ENCODE data around the gene METTL2A.
"Not testable (repeated sequence)": the region's sequence is repeated elsewhere in the genome, so short reads cannot be mapped to it uniquely, and the experiment has no call there.

METTL2A gene

DNA sequence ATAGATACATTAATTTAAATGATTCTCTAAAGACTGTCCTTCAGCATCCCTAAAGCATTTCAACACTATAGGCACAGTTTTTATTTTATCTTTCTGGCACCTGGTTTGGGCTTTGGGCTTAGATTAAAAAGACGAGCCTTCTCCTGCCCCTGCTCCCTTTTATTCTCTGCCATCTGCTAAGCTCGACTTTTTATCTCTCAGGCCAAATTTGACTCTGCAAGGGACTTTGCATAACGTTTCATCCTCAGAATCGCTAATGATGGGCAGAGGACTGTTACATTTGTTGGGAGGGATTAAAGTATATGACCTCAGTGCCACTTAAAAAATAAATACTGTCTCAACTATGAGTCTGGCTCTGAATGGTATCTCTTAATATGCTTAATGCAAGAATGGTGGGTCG is 29.3 kb downstream of the METTL2A start:
- H3K4me1 ChIP-seq (ENCODE audit: insufficient read depth, low read length); H3K27me3 ChIP-seq (ENCODE audit: insufficient read depth, low read length); H3K4me3 ChIP-seq (ENCODE audit: low read length); H2AFZ ChIP-seq (ENCODE audit: low read depth, low read length); H3K9me3 ChIP-seq (ENCODE audit: low read length): not testable (repeated sequence)
- peaks cover 11% of the 10 kb centered on the region for H3K36me3 ChIP-seq (ENCODE audit: insufficient read depth, low read length)

DNA sequence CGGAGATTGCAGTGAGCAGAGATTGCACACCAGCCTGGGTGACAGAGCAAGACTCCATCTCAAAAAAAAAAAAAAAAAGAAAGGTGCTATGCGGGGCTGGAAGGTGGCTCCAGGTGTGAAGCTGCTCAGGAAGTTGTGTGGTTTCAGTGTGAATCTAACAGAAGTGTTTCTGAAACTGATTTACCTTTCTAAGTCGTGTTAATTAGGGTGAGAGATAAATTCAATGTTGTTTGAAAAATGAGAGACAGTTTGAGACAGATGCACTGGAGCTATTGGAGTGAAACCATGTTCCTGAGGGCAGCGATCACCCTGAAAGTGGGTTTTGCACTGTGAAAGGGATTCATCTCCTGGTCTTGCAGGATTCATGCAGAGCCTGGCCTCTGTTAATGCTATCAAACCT is 30.0 kb downstream of the METTL2A start:
- H3K27me3 ChIP-seq (ENCODE audit: insufficient read depth, low read length); H3K4me3 ChIP-seq (ENCODE audit: low read length); H3K36me3 ChIP-seq (ENCODE audit: insufficient read depth, low read length); H3K4me1 ChIP-seq (ENCODE audit: insufficient read depth, low read length); H2AFZ ChIP-seq (ENCODE audit: low read depth, low read length); H3K9me3 ChIP-seq (ENCODE audit: low read length): not testable (repeated sequence)

DNA sequence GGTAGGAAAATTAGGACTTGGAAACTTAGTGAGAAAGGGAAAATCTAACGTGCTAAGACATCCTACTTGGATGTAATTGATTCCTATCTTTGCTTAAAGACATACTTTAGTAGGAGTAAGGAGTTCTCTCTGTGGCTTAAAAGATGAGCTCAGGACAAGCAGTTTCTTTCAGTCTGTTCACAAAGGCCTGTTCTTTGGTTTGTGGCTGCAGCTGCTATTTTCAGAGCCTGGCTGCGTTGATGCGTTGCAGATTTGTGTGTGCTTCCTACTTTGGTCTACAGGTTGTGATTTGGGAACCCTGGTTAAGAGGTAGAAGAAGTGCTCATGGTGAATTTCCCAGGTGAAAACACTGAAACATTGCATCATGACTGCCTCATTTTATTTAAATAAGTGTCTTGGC is 30.4 kb downstream of the METTL2A start:
- not testable (repeated sequence) for H3K9me3 ChIP-seq (ENCODE audit: low read length); H2AFZ ChIP-seq (ENCODE audit: low read depth, low read length); H3K27me3 ChIP-seq (ENCODE audit: insufficient read depth, low read length); H3K36me3 ChIP-seq (ENCODE audit: insufficient read depth, low read length); H3K4me3 ChIP-seq (ENCODE audit: low read length); H3K4me1 ChIP-seq (ENCODE audit: insufficient read depth, low read length)

DNA sequence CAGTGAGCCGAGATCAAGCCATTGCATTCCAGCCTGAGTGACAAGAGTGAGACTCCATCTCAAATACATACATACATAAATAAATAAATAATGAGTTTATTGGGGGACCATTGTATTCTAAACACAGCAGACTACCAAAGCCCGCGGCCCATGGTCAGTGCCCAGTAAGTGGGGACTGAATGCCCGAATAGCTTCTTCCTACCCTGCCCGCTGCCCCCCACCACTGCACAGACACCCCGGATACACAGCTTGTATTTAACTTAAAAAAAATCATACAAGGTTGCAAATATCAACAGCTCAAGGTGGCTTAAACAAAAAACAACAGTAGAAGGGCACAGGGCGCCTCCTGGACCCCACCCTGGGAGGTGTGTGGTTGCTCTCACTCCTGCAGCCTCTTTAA is 32.3 kb downstream of the METTL2A start:
- H3K27me3 ChIP-seq (ENCODE audit: insufficient read depth, low read length): no peaks in the 10 kb centered on the region
- no peaks in the 10 kb centered on the region for H3K36me3 ChIP-seq (ENCODE audit: insufficient read depth, low read length)
- no peak overlapping the region for H2AFZ ChIP-seq (ENCODE audit: low read depth, low read length)
- H3K4me1 ChIP-seq (ENCODE audit: insufficient read depth, low read length): no peaks in the 10 kb centered on the region
- no peaks in the 10 kb centered on the region for H3K9me3 ChIP-seq (ENCODE audit: low read length)
- no peak overlapping the region for H3K4me3 ChIP-seq (ENCODE audit: low read length)

DNA sequence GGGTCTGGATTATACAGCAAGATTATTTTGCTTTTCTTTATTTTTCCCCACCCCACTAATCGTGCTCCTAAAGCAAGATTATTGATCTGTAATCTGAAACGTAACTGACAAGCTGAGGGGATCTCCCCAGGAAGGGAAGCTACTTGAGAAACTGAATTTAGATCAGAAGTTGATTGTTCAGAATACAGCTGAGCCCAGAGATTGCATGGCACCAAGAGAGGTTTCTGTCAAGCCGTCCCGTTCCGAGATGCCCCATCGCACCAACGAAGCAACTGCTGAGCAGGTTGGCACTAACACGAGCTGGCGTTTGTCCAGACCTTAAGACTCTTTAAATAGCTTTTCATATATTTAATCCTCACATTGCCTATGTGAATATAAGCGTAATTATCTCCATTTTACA is 34.8 kb downstream of the METTL2A start:
- not testable (repeated sequence) for H3K36me3 ChIP-seq (ENCODE audit: insufficient read depth, low read length); H3K4me1 ChIP-seq (ENCODE audit: insufficient read depth, low read length); H3K27me3 ChIP-seq (ENCODE audit: insufficient read depth, low read length); H3K4me3 ChIP-seq (ENCODE audit: low read length); H2AFZ ChIP-seq (ENCODE audit: low read depth, low read length); H3K9me3 ChIP-seq (ENCODE audit: low read length)

DNA sequence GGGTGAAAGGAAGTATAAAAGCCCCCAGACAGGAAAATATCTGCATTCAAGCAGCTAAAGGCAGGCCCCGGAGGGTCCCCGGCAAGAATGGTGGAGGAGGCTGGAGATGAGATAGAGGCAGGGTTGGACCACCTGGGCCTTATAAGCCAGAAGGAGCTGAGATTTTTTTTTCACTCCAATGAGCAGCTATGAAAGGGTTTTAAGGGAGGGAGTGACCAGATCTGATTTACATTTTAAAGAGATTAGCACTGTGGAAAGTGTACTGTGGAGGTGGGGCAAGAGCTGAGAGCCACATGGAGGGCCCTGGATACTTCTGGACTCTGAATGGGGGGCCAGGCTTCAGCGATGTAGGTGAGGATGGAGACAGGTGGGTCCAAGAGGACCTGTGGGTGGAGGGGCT is 40.7 kb downstream of the METTL2A start:
- not testable (repeated sequence) for H3K27me3 ChIP-seq (ENCODE audit: insufficient read depth, low read length); H3K4me1 ChIP-seq (ENCODE audit: insufficient read depth, low read length); H3K9me3 ChIP-seq (ENCODE audit: low read length); H3K36me3 ChIP-seq (ENCODE audit: insufficient read depth, low read length); H3K4me3 ChIP-seq (ENCODE audit: low read length); H2AFZ ChIP-seq (ENCODE audit: low read depth, low read length)

DNA sequence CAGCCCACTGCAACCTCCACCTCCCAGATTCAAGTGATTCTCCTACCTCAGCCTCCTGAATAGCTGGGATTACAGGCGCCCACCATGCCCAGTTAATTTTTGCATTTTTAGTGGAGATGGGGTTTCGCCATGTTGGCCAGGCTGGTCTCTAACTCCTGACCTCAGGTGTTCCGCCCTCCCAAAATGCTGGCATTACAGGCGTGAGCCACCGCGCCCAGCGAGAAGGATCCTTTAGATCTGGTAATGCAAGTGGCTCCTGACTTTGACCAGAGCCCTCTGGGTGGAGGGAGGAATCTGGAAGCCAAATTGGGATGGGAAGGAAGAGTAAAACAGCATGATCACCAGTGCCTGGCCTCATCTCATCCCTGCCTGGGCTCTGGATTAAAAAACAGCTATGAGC is 41.6 kb downstream of the METTL2A start:
- not testable (repeated sequence) for H3K36me3 ChIP-seq (ENCODE audit: insufficient read depth, low read length); H3K4me3 ChIP-seq (ENCODE audit: low read length); H3K4me1 ChIP-seq (ENCODE audit: insufficient read depth, low read length); H3K9me3 ChIP-seq (ENCODE audit: low read length); H3K27me3 ChIP-seq (ENCODE audit: insufficient read depth, low read length); H2AFZ ChIP-seq (ENCODE audit: low read depth, low read length)

DNA sequence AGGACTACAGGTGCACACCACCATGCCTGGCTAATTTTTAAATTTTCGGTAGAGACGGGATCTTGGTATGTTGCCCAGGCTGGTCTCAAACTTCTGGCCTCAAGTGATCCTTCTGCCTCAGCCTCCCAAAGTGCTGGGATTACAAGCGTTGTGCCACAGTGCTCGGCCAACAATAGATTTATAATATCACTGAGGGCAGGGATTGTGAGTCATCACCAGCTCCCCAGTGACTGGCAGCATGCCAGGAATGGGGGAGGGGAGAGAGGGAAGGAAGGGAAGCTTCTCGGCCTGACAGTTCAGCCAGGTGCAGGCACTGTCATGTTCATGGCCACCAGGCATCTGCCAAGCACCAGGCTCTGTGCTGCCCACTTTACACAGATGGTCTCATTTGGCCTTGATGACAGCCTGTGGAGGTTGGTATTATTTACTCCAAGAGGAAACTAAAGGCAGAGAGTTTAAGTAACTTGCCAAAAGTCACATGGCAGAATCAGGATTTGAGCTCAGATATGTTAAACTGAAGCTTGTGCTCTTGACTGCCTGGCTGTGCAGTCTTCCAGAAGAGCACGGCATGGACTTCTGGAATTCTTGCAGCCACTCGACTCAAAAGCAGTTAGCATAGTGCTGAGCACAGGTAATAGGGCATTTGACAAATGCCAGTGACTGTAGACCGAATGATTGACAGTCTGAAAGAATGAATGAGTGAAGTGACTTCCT is 47.1 kb downstream of the METTL2A start:
- not testable (repeated sequence) for H3K4me3 ChIP-seq (ENCODE audit: low read length); H3K27me3 ChIP-seq (ENCODE audit: insufficient read depth, low read length); H2AFZ ChIP-seq (ENCODE audit: low read depth, low read length); H3K9me3 ChIP-seq (ENCODE audit: low read length); H3K36me3 ChIP-seq (ENCODE audit: insufficient read depth, low read length)
- H3K4me1 ChIP-seq (ENCODE audit: insufficient read depth, low read length): peaks cover 12% of the 10 kb centered on the region

DNA sequence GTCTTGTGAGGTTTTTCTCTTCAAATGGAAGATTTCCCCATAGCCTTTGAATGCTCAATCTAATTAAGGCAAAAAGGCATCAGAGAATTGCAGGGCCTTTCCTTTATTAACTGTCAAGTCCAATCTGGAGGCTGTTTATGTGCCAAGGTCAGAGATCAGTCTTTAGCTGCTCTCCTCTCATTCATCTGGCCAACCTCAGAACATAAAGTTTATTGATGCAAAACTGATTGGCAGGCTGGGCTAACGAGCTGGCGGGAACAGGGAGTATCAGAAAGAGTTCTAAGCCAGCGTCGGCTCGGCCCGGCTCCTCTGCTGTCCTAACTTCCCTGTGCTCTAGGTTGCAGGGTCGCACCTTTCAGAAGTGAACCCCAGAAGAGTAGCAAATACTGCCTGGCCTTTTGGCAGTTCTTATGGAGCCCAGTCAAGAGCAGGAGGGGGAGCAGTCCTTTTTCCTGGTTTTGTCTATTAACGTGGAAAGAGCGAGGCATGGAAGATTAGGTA is 47.7 kb downstream of the METTL2A start:
- not testable (repeated sequence) for H3K36me3 ChIP-seq (ENCODE audit: insufficient read depth, low read length)

DNA sequence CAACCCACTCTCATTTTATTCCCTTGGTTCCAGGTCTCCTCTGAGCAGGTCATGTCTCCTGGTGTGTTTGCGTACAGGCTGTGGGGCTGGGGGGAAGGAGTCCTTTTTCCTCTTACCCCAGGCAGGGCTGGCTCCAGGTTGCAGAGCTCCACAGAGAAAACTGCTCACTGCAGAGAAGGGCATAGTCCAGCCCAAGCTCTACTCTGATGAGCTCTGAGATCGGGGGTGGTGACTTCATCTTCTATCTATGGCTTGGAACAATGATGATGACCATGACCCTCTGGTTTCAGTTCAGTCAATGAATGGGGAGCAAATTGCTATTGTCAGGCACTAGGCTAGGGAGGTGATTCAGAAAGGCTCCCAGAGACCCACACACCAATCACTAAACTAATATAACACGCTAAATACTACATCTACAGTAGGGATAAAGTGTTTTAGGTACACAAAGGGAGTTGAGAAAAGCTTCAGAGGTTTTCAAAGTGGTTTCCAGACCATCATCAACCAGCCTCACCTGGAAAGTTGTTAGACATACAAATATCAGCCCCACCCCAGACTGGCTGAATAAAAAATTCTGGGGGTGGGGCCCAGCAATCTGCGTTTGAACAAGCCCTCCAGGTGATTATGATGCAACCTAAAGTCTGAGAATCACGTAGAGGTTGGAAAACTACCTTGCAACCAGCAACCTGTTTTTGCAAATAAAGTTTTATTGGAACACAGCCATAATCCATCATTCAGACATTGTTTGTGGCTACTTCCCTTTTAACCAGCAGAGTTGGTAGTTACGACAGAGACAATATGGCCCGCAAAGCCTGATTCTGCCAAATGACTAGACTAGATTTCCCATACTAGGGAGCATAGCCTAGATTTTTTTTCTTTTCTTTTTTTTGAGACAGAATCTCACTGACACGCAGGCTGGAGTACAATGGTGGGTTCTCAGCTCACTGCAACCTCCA is 49.6 kb downstream of the METTL2A start:
- not testable (repeated sequence) for H3K9me3 ChIP-seq (ENCODE audit: low read length); H2AFZ ChIP-seq (ENCODE audit: low read depth, low read length); H3K27me3 ChIP-seq (ENCODE audit: insufficient read depth, low read length); H3K4me3 ChIP-seq (ENCODE audit: low read length); H3K36me3 ChIP-seq (ENCODE audit: insufficient read depth, low read length)
- H3K4me1 ChIP-seq (ENCODE audit: insufficient read depth, low read length): peaks cover 17% of the 10 kb centered on the region

More for the DNA sequence above, 47.7 kb downstream of the METTL2A start:
- H2AFZ ChIP-seq (ENCODE audit: low read depth, low read length); H3K27me3 ChIP-seq (ENCODE audit: insufficient read depth, low read length); H3K4me3 ChIP-seq (ENCODE audit: low read length); H3K9me3 ChIP-seq (ENCODE audit: low read length): not testable (repeated sequence)
- peaks cover 12% of the 10 kb centered on the region for H3K4me1 ChIP-seq (ENCODE audit: insufficient read depth, low read length)

DNA sequence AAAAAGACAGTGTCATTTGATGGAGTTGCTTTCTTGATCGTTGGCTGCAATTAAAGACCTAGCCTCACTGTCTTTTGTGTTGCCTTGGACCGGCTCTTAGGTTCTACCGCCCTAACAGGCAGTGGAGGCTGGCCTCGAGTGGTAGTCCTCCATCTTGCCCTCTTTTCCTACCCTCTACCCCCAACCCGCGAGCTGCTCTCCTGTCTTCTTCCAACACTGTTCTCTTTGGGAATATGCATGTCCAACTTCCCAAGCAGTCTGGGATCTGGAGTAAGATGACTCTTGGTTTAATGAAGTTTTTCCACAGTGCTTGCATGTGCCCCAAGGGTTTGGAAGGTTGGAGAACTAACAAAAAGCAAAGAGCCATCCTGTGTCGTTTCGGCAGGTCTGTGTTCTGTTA is 53.4 kb downstream of the METTL2A start:
- H3K4me1 ChIP-seq (ENCODE audit: insufficient read depth, low read length): peaks cover 15% of the 10 kb centered on the region
- not testable (repeated sequence) for H2AFZ ChIP-seq (ENCODE audit: low read depth, low read length); H3K36me3 ChIP-seq (ENCODE audit: insufficient read depth, low read length); H3K9me3 ChIP-seq (ENCODE audit: low read length); H3K27me3 ChIP-seq (ENCODE audit: insufficient read depth, low read length)
- peak overlapping the region; percentile 61 for H3K4me3 ChIP-seq (ENCODE audit: low read length)

DNA sequence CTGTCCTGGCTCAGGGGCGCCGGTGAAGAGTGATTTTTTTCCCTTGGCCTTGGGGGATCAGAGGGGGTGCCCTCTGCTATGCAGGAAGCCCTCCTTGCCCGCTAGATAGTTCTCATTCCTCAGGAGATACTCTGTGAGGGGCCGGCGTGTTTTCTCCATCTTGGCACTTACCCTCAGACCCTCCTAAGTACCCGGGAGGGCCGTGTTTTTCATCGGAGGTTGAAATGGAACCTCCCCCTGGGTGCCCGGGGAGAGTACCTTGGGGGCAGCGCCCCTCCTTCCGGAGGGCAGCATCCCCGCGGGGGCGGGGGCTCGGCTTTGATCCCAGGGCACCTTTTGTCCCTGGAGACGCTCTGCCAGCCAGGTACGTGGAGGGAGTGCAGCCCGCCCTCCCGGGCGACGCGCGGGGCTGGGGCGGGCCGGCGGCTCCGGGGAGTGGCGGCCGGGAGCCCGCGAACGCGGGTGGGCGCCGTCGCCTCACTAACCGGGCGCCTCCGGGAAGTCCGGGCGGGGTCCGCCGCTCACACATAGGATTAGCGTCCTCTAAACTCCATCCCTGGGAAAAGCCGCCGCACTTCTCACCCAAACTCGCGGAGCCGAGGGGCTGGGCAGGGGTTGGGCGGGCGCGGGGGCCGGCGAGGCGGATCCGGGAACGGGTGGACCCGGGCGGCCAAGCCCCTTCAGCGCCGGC is 54.2 kb downstream of the METTL2A start:
- not testable (repeated sequence) for H2AFZ ChIP-seq (ENCODE audit: low read depth, low read length); H3K9me3 ChIP-seq (ENCODE audit: low read length); H3K27me3 ChIP-seq (ENCODE audit: insufficient read depth, low read length); H3K36me3 ChIP-seq (ENCODE audit: insufficient read depth, low read length)
- peaks cover 14% of the 10 kb centered on the region for H3K4me1 ChIP-seq (ENCODE audit: insufficient read depth, low read length)
- H3K4me3 ChIP-seq (ENCODE audit: low read length): peak overlapping the region; percentile 61

DNA sequence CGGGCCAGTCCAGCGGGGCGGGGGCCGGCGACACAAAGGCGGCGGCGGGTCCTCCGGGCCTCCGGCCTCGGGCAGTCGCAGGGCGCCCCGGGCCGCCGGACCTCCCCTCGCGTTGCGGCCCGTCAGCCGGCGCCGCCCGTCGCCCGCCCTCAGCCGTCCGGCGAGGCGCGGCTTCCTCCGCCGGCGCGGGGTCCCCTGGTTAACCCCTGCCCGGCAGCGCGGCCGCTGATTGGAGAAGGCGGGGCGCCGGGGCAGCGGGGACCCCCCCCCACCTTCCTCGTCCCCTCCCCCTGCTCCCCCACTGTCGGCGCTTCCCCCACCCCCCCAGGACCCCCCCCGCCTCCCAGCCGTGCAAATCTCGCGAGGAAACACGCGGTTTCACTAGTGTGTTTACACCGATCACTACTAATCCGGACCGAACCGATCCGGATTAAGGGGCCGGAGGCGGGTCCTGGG is 54.8 kb downstream of the METTL2A start, which contains the start of gene TLK2:
TSS of gene TLK2 (plus strand) at position 402 of the 456 bp plus-strand sequence. CDS start 2,301 bp downstream, outside the sequence.
- Histone ChIP-seq H2AFZ (ENCODE audit: low read depth, low read length) (no peak within 1 kb of the TSS), H3K9me3 (ENCODE audit: low read length) (peaks cover 3% of the 10 kb centered on the region), H3K4me1 (ENCODE audit: insufficient read depth, low read length) (peaks cover 11% of the 10 kb centered on the region), H3K36me3 (ENCODE audit: insufficient read depth, low read length) (peaks cover 10% of the 10 kb centered on the region), H3K4me3 (ENCODE audit: low read length) (peak within 1 kb of the TSS; percentile 73), H3K27me3 (ENCODE audit: insufficient read depth, low read length) (no peaks in the 10 kb centered on the region)

Data from neuron (in vitro differentiated cells).